Measurements from ENCODE around the gene VPS29. TPM values are rescaled to one million over a fixed set of nuclear protein-coding genes. Genes with fewer than 3 reads are reported as not detected.
"Not testable (repeated sequence)": the region's sequence is repeated elsewhere in the genome, so short reads cannot be mapped to it uniquely, and the experiment has no call there.

The VPS29 gene
- total RNA-seq, 6 experiments from 2014 or later: 98.0 to 116 (median 110) TPM

DNA sequence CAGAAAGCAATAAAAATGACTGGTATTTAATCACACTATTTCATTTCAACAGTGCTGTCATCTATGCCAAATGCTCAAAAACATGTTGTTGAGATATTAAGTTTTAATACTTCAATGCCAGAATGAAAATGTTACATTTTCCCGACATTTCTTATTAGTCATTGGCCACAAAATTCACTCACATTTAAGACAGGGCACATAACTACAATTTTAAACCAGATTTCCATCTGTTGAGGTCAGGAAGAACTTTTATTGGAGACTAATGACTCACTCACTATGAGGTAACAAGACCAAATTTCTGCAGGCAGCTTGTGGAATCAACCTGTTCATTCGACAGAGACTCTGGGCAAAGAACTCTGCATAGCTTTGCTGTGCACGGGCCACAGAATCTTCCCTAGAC is 44.4 kb upstream of the VPS29 start:
- Mint-ChIP-seq H3K4me1 (ENCODE audit: low read depth) (peaks cover 61% of the 10 kb centered on the region), H3K27ac (peak overlapping the region; percentile 84), H3K9me3 (no peaks in the 10 kb centered on the region), H3K4me3 (peak overlapping the region; percentile 15; the same call in 1 of the 2 replicates), H3K27me3 (ENCODE audit: insufficient read depth) (no peaks in the 10 kb centered on the region), H3K36me3 (ENCODE audit: low read depth) (peaks cover 23% of the 10 kb centered on the region)
- TF ChIP-seq, protein P1, sequence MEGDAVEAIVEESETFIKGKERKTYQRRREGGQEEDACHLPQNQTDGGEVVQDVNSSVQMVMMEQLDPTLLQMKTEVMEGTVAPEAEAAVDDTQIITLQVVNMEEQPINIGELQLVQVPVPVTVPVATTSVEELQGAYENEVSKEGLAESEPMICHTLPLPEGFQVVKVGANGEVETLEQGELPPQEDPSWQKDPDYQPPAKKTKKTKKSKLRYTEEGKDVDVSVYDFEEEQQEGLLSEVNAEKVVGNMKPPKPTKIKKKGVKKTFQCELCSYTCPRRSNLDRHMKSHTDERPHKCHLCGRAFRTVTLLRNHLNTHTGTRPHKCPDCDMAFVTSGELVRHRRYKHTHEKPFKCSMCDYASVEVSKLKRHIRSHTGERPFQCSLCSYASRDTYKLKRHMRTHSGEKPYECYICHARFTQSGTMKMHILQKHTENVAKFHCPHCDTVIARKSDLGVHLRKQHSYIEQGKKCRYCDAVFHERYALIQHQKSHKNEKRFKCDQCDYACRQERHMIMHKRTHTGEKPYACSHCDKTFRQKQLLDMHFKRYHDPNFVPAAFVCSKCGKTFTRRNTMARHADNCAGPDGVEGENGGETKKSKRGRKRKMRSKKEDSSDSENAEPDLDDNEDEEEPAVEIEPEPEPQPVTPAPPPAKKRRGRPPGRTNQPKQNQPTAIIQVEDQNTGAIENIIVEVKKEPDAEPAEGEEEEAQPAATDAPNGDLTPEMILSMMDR (IDR thresholded peaks at IDR 0.05): no peak
- peak; percentile 91 for DNase-seq

DNA sequence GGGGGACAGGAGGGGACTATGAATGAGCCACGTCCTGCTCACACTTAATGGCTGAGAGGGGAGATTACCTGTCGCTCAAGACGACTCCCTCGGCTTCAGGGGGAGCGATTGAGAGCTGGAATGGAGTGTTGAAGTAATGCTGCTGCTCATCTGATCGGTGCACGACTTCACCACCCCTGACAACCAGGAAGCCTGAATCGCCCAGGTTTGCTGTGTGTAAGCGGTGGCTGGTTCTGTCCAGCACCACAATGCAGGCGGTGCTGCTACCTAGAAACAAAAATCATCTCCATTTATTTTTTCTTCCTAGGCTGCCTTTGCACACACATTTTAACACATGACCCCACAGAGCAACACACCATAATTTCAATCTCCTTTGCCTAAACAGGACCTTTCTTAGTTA is 43.9 kb upstream of the VPS29 start:
- TF ChIP-seq, protein P1 (IDR thresholded peaks at IDR 0.05): no peak
- DNase-seq: peak; percentile 21
- Mint-ChIP-seq H3K4me1 (ENCODE audit: low read depth) (peaks cover 61% of the 10 kb centered on the region), H3K9me3 (no peaks in the 10 kb centered on the region), H3K4me3 (peak overlapping the region; percentile 6; the same call in 1 of the 2 replicates), H3K27me3 (ENCODE audit: insufficient read depth) (no peaks in the 10 kb centered on the region), H3K27ac (peak overlapping the region; percentile 84), H3K36me3 (ENCODE audit: low read depth) (peaks cover 20% of the 10 kb centered on the region)

DNA sequence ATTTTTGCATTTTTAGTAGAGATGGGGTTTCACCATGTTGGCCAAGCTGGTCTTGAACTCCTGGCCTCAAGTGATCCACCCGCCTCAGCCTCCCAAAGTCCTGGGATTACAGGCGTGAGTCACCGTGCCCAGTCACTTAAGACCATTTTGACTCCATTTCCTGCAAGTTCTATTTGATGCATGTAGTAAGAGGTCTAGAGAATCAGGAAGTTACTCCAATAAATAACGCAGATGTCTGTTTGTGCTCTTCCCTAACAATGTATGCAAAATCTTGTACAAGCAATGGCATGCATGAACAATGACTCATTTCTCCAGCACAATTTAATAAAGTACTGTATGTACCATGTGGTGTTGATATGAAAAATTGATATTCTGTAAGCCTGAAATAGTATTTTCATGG is 43.3 kb upstream of the VPS29 start:
- Mint-ChIP-seq H3K27ac (peak overlapping the region; percentile 84), H3K4me1 (ENCODE audit: low read depth) (peaks cover 64% of the 10 kb centered on the region), H3K36me3 (ENCODE audit: low read depth) (peaks cover 18% of the 10 kb centered on the region)
- not testable (repeated sequence) for H3K9me3 Mint-ChIP-seq; H3K27me3 Mint-ChIP-seq (ENCODE audit: insufficient read depth); H3K4me3 Mint-ChIP-seq
- peak; percentile 83 for DNase-seq

DNA sequence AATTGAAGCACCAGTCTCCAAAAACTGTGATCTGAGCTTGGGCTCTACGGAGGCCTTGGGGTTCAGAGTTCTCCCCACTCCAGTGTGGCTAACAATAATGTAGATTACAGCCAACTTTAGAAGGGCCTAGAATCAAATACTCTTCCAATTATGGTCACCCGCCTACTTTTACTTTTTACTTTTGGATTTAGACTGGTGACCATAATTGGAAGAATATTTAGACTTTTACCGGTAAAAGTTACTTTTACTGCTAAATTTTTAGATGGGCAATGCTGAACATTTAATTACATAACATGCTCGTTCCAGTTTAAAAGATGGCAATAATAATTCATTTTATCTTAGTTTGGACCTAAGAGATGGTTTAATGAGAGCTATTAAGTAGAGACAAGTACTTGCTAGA is 42.1 kb upstream of the VPS29 start:
- TF ChIP-seq, protein P1 (IDR thresholded peaks at IDR 0.05): no peak
- H3K9me3 Mint-ChIP-seq: no peaks in the 10 kb centered on the region
- H3K36me3 Mint-ChIP-seq (ENCODE audit: low read depth): peaks cover 26% of the 10 kb centered on the region
- H3K4me3 Mint-ChIP-seq: no peak overlapping the region
- H3K27me3 Mint-ChIP-seq (ENCODE audit: insufficient read depth): no peaks in the 10 kb centered on the region
- H3K27ac Mint-ChIP-seq: no peak overlapping the region
- DNase-seq: no peak
- H3K4me1 Mint-ChIP-seq (ENCODE audit: low read depth): peaks cover 64% of the 10 kb centered on the region

DNA sequence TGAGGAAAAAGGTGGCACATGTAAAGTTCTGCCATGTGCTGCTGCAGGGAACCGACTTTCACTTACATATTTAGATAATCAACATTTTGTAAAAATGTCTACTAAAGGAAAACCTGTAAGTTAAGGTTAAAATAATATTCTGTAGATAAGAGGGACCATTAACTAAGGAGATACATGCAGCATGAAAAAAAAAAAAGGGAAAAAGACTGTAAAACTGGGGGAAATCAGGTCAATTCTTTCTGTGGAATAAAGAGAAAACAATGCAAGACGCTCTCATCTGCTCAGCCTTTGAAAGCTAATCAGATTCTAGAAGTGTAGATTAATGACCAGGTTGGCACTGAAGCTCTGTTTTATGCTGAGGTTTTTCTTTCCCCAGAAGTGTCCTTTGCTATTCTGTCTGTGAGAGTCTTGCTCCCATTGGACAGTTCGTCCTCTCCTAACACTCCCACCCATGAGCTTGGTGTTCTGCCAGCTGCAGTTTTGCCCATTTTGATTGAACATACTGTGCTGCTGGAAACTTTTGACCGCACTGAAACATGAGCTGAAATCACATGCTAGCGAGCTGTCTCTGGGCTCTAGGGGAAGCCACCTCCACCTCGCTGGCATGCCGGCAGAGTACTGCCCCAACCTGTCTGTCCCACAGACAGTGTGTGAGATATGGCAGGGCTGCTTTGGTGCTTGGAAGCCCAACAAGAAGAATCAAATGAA is 41.5 kb upstream of the VPS29 start:
- no peak for DNase-seq
- H3K36me3 Mint-ChIP-seq (ENCODE audit: low read depth): peaks cover 29% of the 10 kb centered on the region
- H3K27ac Mint-ChIP-seq: no peak overlapping the region

DNA sequence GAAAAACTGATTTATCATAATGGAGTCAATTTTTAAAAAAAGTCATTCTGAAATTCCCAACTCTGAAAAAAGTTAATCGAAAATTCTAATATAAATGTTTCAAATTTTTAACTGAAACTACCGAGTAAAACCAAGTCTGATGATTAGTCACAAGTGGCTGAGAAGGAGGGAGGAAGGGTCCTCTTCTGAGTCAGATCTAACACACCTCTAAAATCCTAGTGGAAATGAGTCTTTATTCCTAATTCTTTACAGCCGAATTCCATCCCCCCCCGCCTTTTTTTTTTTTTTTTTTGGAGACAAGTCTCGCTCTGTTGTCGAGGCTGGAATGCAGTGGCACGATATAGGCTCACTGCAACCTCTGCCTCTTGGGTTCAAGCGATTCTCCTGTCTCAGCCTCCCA is 38.1 kb upstream of the VPS29 start:
- H3K36me3 Mint-ChIP-seq (ENCODE audit: low read depth): peaks cover 45% of the 10 kb centered on the region
- peak overlapping the region; percentile 61; the same call in 1 of the 2 replicates for H3K4me3 Mint-ChIP-seq
- H3K9me3 Mint-ChIP-seq: no peaks in the 10 kb centered on the region
- H3K27ac Mint-ChIP-seq: peak overlapping the region; percentile 77
- DNase-seq: peak; percentile 24
- no peaks in the 10 kb centered on the region for H3K27me3 Mint-ChIP-seq (ENCODE audit: insufficient read depth)
- peaks cover 58% of the 10 kb centered on the region for H3K4me1 Mint-ChIP-seq (ENCODE audit: low read depth)
- TF ChIP-seq, protein P1 (IDR thresholded peaks at IDR 0.05): no peak

More for the DNA sequence above, 41.5 kb upstream of the VPS29 start:
- peaks cover 64% of the 10 kb centered on the region for H3K4me1 Mint-ChIP-seq (ENCODE audit: low read depth)
- H3K9me3 Mint-ChIP-seq: no peaks in the 10 kb centered on the region
- no peaks in the 10 kb centered on the region for H3K27me3 Mint-ChIP-seq (ENCODE audit: insufficient read depth)
- TF ChIP-seq, protein P1 (IDR thresholded peaks at IDR 0.05): no peak
- no peak overlapping the region for H3K4me3 Mint-ChIP-seq
